SH-SY5Y (cell line): ENCODE results near the gene AQP10.

ENCODE experiments used
- GATA2 ChIP-seq: IDR thresholded peaks from 2 replicates; pipeline ENCODE4 v1.6.1; 2011; ENCODE audit warnings: mild to moderate bottlenecking, low read depth, low read length
- GATA3 ChIP-seq: IDR thresholded peaks from 2 replicates; pipeline ENCODE4 v1.6.1; 2011; ENCODE audit warnings: low read depth, mild to moderate bottlenecking, low read length, moderate library complexity

GRCh38 chr1:154328318-154329151, 7.6 kb downstream of the AQP10 start:
- TF ChIP-seq GATA3 (no peak), GATA2 (no peak)
